C4-2B (cell line): ENCODE data around the gene CYP4A11.
"Not testable (repeated sequence)": the region's sequence is repeated elsewhere in the genome, so short reads cannot be mapped to it uniquely, and the experiment has no call there.

ENCODE experiments used
- H3K27ac ChIP-seq: fragments of 450-650 bp; 2 replicates; pipeline ENCODE4 v1.5.1; 2017
- CTCF ChIP-seq: fragments of 450-650 bp; conservative IDR thresholded peaks from 2 replicates; pipeline ENCODE4 v1.5.1; 2017; ENCODE audit warnings: mild to moderate bottlenecking
- ZFX ChIP-seq: fragments of 450-650 bp; IDR thresholded peaks from 2 replicates; pipeline ENCODE4 v1.6.1; 2017

The CYP4A11 gene

GRCh38 chr1:46931151-46931550 is 10.1 kb downstream of the CYP4A11 start:
- no peak for TF ChIP-seq ZFX
- TF ChIP-seq CTCF = no peak
- H3K27ac ChIP-seq = no peak overlapping the region

- TF ChIP-seq ZFX (no peak), CTCF (no peak)
- no peak overlapping the region for H3K27ac ChIP-seq
Measured at GRCh38 chr1:46927249-46927835, 13.9 kb downstream of the CYP4A11 start.

- TF ChIP-seq CTCF (no peak), ZFX (no peak)
Measured at GRCh38 chr1:46910790-46911189, 30.5 kb downstream of the CYP4A11 start.

GRCh38 chr1:46903481-46903880 is 37.8 kb downstream of the CYP4A11 start:
- peak overlapping the region; percentile 74 for H3K27ac ChIP-seq
- TF ChIP-seq CTCF (no peak), ZFX (no peak)

More at GRCh38 chr1:46910790-46911189, 30.5 kb downstream of the CYP4A11 start:
- H3K27ac ChIP-seq = no peak overlapping the region

GRCh38 chr1:46900401-46900800 is 40.9 kb downstream of the CYP4A11 start:
- no peak for TF ChIP-seq CTCF
- no peak for TF ChIP-seq ZFX
- H3K27ac ChIP-seq = no peak overlapping the region

GRCh38 chr1:46881656-46882055 is 59.6 kb downstream of the CYP4A11 start:
- not testable (repeated sequence) for H3K27ac ChIP-seq
